Measurements from ENCODE around the gene ZNF799. TPM values are rescaled to one million over a fixed set of nuclear protein-coding genes. Genes with fewer than 3 reads are reported as not detected.
A peak's percentile ranks its signal among the peaks of the same experiment; 100 is the strongest.
"Not testable (repeated sequence)": the region's sequence is repeated elsewhere in the genome, so short reads cannot be mapped to it uniquely, and the experiment has no call there.

Gene ZNF799
- total and polyA plus RNA-seq, 2 donors: 7.3 to 8.0 TPM

DNA sequence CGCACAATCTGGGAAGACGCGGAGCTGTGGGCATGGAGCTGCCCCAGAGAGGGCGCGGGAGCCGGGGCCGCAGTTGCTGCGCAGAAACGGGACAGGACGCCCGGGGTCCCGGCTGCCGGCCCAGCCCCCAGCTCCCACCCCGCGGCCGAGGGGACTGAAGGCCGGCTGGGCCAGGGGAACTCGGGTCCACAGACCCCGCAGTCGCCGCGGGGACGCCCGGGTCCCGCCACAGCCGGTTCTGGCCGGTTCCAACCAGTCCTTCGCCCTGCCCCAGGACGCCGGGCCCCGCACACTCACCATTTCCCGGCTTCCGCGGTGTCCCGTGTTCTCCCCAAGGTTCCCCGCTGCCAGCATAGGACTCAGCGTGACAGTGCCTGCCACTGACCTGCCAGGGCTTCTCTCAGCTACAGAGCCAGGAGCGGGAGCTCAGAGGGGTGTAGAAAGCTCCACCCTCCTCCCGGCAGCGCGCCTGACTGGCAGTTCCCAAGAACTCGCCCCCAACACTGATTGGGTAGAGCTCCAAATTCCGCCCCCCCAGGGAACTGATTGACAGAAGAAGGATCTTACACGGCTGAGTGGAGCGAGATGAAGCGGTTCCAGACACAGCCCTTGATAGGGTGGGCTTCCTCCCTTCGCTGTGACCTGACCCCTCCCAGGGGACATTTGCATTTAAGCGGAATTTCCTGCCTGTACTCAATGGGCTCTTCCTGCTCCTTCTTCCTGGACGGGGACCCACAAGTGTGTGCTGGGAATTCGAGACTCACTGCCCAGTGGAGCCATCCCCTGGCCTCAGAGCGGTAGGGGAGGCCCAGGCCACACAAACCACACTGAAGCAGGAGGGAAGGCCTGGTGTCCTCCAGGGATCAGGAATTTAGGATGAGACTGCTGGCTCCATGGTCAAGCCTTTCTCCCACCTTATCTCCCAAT is 35.6 kb downstream of the ZNF799 start, which contains the start of gene ZNF442:
Gene ZNF442 (minus strand): TSS at position 448 of the 927 bp plus-strand sequence. CDS start 2,052 bp downstream, outside the sequence.
- H3K9me3 ChIP-seq (ENCODE audit: control insufficient read depth in 2 of 2, insufficient read depth in 1 of 2, low read length in 1 of 2): peaks cover 0 to 8% of the 10 kb centered on the region in 2 donors
- H3K27ac ChIP-seq (ENCODE audit: low read depth in 1 of 2, low read length in 1 of 2): peak within 1 kb of the TSS; percentile 61 to 72
- H3K4me1 ChIP-seq (ENCODE audit: control insufficient read depth in 2 of 2, insufficient read depth in 2 of 2, low read length in 2 of 2): peaks cover 2 to 13% of the 10 kb centered on the region in 2 donors
- no peaks in the 10 kb centered on the region for H3K36me3 ChIP-seq (ENCODE audit: control insufficient read depth in 2 of 2, insufficient read depth in 2 of 2, low read length in 1 of 2)
- peak; percentile 73 to 96 (median 90) for DNase-seq (ENCODE audit: low read depth in 6 of 9, low spot score in 9 of 9)
- WGBS: under 1% methylated on average over 51 of the region's 51 CpGs
- H3K27me3 ChIP-seq (ENCODE audit: control insufficient read depth in 2 of 2, insufficient read depth in 1 of 2, low read length in 1 of 2): peaks cover 0 to 9% of the 10 kb centered on the region in 2 donors
- H3K4me3 ChIP-seq (ENCODE audit: low read length in 2 of 2): peak within 1 kb of the TSS; percentile 71 to 74

DNA sequence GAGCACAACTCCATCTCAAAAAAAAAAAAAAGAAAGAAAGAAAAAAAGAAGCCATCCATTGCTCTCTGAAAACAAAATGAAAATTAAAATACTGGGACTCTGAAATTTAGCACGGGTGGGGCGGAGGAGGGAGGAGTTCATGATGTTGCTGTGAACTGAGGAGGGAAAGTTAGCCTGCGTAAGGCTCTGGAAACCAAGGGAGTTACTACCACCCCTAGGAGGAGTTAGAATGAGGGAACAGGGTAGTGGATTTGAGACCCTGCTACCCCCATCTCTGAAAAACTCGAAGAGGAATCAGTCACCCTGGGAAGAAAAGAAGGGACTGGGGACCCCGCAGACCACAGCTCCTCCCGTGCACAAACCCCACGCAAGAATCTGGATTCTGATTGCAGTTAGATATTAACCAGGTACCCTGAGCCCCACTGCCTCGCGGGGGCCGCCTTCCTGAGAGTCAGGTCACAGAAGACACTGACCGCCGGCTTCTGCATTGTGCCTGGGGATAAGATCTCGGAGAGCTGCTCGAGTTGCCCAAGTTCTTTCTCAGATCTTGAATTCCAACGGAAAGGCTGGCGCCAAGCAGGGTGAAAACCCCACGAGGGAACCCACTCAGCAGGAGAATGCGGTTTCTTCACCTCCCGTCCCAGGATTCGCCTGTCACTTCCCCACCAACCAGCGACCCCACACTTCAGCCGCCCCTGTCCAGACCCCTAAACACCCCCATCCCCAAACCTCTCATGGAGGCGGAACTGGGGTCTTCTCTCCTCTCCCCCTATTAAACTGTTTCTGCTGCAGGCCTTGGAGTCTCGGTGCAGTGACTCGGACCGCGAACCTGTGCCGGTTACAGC is 36.5 kb downstream of the ZNF799 start:
- WGBS: 11% methylated on average over 28 of the region's 28 CpGs
- peak in 6 of 9 donors; percentile 3 to 24 (median 6) for DNase-seq (ENCODE audit: low read depth in 6 of 9, low spot score in 9 of 9)
- peak overlapping the region; percentile 71 to 74 for H3K4me3 ChIP-seq (ENCODE audit: low read length in 2 of 2)
- peaks cover 0 to 8% of the 10 kb centered on the region in 2 donors for H3K9me3 ChIP-seq (ENCODE audit: control insufficient read depth in 2 of 2, insufficient read depth in 1 of 2, low read length in 1 of 2)
- H3K27me3 ChIP-seq (ENCODE audit: control insufficient read depth in 2 of 2, insufficient read depth in 1 of 2, low read length in 1 of 2): peaks cover 0 to 9% of the 10 kb centered on the region in 2 donors
- H3K27ac ChIP-seq (ENCODE audit: low read depth in 1 of 2, low read length in 1 of 2): peak overlapping the region in 1 of 2 donors; percentile 60
- H3K36me3 ChIP-seq (ENCODE audit: control insufficient read depth in 2 of 2, insufficient read depth in 2 of 2, low read length in 1 of 2): no peaks in the 10 kb centered on the region
- peaks cover 2 to 13% of the 10 kb centered on the region in 2 donors for H3K4me1 ChIP-seq (ENCODE audit: control insufficient read depth in 2 of 2, insufficient read depth in 2 of 2, low read length in 2 of 2)

DNA sequence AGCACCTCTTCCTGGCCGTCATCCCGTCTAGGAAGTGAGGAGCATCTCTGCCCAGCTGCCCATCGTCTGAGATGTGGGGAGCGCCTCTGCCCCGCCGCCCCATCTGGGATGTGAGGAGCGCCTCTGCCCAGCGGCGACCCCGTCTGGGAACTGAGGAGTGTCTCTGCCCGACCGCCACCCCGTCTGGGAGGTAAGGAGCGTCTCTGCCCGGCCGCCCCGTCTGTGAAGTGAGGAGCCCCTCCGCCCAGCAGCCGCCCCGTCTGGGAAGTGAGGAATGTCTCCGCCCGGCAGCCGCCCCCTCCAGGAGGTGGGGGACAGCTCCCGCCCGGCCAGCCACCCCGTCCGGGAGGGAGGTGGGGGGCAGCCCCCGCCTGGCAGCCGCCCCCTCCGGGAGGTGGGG is 38.8 kb downstream of the ZNF799 start:
- not testable (repeated sequence) for H3K4me3 ChIP-seq (ENCODE audit: low read length in 2 of 2); H3K27ac ChIP-seq (ENCODE audit: low read depth in 1 of 2, low read length in 1 of 2); H3K36me3 ChIP-seq (ENCODE audit: control insufficient read depth in 2 of 2, insufficient read depth in 2 of 2, low read length in 1 of 2); H3K9me3 ChIP-seq (ENCODE audit: control insufficient read depth in 2 of 2, insufficient read depth in 1 of 2, low read length in 1 of 2); DNase-seq (ENCODE audit: low read depth in 6 of 9, low spot score in 9 of 9); H3K27me3 ChIP-seq (ENCODE audit: control insufficient read depth in 2 of 2, insufficient read depth in 1 of 2, low read length in 1 of 2)
- peaks cover 2 to 13% of the 10 kb centered on the region in 2 donors for H3K4me1 ChIP-seq (ENCODE audit: control insufficient read depth in 2 of 2, insufficient read depth in 2 of 2, low read length in 2 of 2)
- 97% methylated on average over 30 of the region's 30 CpGs for WGBS

DNA sequence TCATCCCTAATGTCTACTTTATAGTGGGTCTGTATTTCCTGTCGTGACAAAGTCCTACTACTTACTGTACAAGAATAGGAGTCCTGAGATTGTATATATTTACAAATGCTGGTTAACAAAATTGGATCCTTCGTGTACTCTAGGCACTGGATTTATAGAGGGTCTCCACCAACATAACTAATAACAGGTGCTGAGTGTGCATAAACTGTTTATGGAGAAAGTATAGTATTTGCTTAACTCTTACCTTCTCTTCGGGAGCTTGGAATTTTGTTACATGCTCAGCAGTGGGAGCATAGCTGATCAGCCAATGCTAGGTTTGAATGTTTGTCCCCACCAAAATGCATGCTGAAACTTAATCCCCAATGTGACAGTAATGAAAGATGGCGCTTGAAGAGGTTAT is 47.7 kb downstream of the ZNF799 start:
- no peak for DNase-seq (ENCODE audit: low read depth in 6 of 9, low spot score in 9 of 9)
- H3K4me1 ChIP-seq (ENCODE audit: control insufficient read depth in 2 of 2, insufficient read depth in 2 of 2, low read length in 2 of 2): no peaks in the 10 kb centered on the region
- no peaks in the 10 kb centered on the region for H3K27me3 ChIP-seq (ENCODE audit: control insufficient read depth in 2 of 2, insufficient read depth in 1 of 2, low read length in 1 of 2)
- WGBS: 93% methylated on average over 4 of the region's 4 CpGs
- H3K4me3 ChIP-seq (ENCODE audit: low read length in 2 of 2): no peak overlapping the region
- no peak overlapping the region for H3K27ac ChIP-seq (ENCODE audit: low read depth in 1 of 2, low read length in 1 of 2)
- peaks cover 5 to 8% of the 10 kb centered on the region in 2 donors for H3K36me3 ChIP-seq (ENCODE audit: control insufficient read depth in 2 of 2, insufficient read depth in 2 of 2, low read length in 1 of 2)
- peaks cover 0 to 30% of the 10 kb centered on the region in 2 donors for H3K9me3 ChIP-seq (ENCODE audit: control insufficient read depth in 2 of 2, insufficient read depth in 1 of 2, low read length in 1 of 2)

DNA sequence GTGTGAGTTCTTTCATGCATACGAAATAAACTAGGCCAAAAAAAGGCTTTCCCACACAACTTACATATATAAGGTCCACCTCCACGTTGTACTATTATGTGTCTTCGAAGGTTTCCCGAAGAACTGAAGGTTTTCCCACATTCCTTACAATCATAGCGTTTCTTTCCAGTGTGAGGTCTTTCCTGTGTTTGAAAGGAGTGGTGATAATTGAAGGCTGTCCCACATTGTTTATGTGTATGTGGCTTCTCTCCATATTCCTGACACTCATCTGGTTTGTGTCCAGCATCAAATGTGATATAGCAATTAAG is 50.2 kb downstream of the ZNF799 start:
- H3K27me3 ChIP-seq (ENCODE audit: control insufficient read depth in 2 of 2, insufficient read depth in 1 of 2, low read length in 1 of 2): no peaks in the 10 kb centered on the region
- peaks cover 0 to 26% of the 10 kb centered on the region in 2 donors for H3K9me3 ChIP-seq (ENCODE audit: control insufficient read depth in 2 of 2, insufficient read depth in 1 of 2, low read length in 1 of 2)
- WGBS: 96% methylated on average over 5 of the region's 5 CpGs
- H3K27ac ChIP-seq (ENCODE audit: low read depth in 1 of 2, low read length in 1 of 2): no peak overlapping the region
- no peak overlapping the region for H3K4me3 ChIP-seq (ENCODE audit: low read length in 2 of 2)
- no peak for DNase-seq (ENCODE audit: low read depth in 6 of 9, low spot score in 9 of 9)
- no peaks in the 10 kb centered on the region for H3K4me1 ChIP-seq (ENCODE audit: control insufficient read depth in 2 of 2, insufficient read depth in 2 of 2, low read length in 2 of 2)
- peaks cover 5 to 8% of the 10 kb centered on the region in 2 donors for H3K36me3 ChIP-seq (ENCODE audit: control insufficient read depth in 2 of 2, insufficient read depth in 2 of 2, low read length in 1 of 2)

DNA sequence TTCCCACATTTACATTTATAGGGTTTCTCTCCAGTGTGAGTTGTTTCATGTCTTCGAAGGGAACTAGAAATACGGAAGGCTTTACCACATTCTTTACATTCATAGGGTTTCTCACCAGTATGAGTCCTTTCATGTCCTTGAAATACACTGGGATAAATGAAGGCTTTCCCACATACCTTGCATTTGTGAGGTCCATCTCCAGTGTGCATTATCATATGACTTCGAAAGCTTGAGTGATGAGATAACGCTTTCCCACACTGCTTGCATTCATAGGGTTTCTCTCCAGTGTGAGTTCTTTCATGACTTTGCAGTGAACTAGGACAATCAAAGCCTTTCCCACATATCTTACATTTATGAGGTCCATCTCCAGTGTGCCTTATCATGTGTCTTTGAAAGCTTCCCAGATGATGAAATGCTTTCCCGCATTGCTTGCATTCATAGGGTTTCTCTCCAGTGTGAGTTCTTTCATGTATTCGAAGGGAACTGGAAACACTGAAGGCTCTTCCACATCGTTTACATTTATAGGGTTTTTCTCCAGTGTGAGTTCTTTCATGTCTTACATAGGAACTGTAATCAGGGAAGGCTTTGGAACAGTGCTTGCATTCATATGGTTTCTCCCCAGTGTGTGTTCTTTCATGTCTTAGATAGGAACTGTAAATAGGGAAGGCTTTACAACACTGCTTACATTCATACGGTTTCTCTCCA is 50.7 kb downstream of the ZNF799 start:
- 97% methylated on average over 8 of the region's 8 CpGs for WGBS
- Histone ChIP-seq H3K36me3 (ENCODE audit: control insufficient read depth in 2 of 2, insufficient read depth in 2 of 2, low read length in 1 of 2) (peaks cover 5 to 8% of the 10 kb centered on the region in 2 donors), H3K27ac (ENCODE audit: low read depth in 1 of 2, low read length in 1 of 2) (no peak overlapping the region), H3K27me3 (ENCODE audit: control insufficient read depth in 2 of 2, insufficient read depth in 1 of 2, low read length in 1 of 2) (no peaks in the 10 kb centered on the region), H3K4me3 (ENCODE audit: low read length in 2 of 2) (no peak overlapping the region), H3K9me3 (ENCODE audit: control insufficient read depth in 2 of 2, insufficient read depth in 1 of 2, low read length in 1 of 2) (peaks cover 0 to 23% of the 10 kb centered on the region in 2 donors), H3K4me1 (ENCODE audit: control insufficient read depth in 2 of 2, insufficient read depth in 2 of 2, low read length in 2 of 2) (no peaks in the 10 kb centered on the region)
- DNase-seq (ENCODE audit: low read depth in 6 of 9, low spot score in 9 of 9): no peak

DNA sequence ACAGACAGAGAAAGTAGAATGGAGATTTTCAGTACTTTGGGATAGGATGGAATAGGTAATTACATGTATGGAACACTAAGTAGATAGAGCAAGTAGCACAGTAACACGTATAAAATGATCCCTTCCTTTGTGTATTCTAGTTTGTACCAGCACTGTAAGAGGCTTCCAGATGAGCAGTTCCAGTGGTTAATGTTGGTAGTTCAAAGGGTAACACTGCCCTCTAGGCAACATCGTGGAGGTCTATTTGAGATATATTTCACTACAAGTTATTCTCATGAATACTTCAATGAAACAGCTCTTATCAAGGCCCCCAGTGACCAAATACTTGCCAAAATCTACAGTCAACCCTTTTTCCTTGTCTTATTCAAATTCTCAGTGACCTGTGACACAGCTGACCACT is 54.2 kb downstream of the ZNF799 start:
- Histone ChIP-seq H3K27ac (ENCODE audit: low read depth in 1 of 2, low read length in 1 of 2) (no peak overlapping the region), H3K4me1 (ENCODE audit: control insufficient read depth in 2 of 2, insufficient read depth in 2 of 2, low read length in 2 of 2) (no peaks in the 10 kb centered on the region), H3K36me3 (ENCODE audit: control insufficient read depth in 2 of 2, insufficient read depth in 2 of 2, low read length in 1 of 2) (peaks cover 5 to 8% of the 10 kb centered on the region in 2 donors), H3K9me3 (ENCODE audit: control insufficient read depth in 2 of 2, insufficient read depth in 1 of 2, low read length in 1 of 2) (peaks cover 0 to 12% of the 10 kb centered on the region in 2 donors), H3K27me3 (ENCODE audit: control insufficient read depth in 2 of 2, insufficient read depth in 1 of 2, low read length in 1 of 2) (no peaks in the 10 kb centered on the region), H3K4me3 (ENCODE audit: low read length in 2 of 2) (no peak overlapping the region)
- DNase-seq (ENCODE audit: low read depth in 6 of 9, low spot score in 9 of 9): no peak
- 79% methylated on average over 2 of the region's 2 CpGs for WGBS

DNA sequence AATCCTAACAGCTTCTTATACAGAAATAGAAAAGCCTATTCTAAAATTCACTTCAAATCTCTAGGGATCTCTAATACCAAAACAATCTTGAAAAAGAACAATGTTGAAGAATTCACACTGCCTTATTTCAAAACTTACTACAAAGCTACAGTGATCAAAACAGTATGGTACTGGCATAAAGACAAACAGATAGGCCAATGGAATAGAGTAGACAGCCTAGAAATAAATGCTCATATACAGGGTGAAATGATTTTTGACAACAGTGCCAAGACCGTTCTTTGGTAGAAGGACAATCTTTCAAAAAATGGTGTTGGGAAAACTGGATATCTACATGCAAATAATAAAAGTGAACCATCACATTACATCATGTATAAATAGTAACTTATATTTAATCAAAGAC is 55.9 kb downstream of the ZNF799 start:
- Histone ChIP-seq H3K27ac (ENCODE audit: low read depth in 1 of 2, low read length in 1 of 2) (no peak overlapping the region), H3K36me3 (ENCODE audit: control insufficient read depth in 2 of 2, insufficient read depth in 2 of 2, low read length in 1 of 2) (peaks cover 0 to under 1% of the 10 kb centered on the region in 2 donors), H3K9me3 (ENCODE audit: control insufficient read depth in 2 of 2, insufficient read depth in 1 of 2, low read length in 1 of 2) (peaks cover 0 to 11% of the 10 kb centered on the region in 2 donors), H3K27me3 (ENCODE audit: control insufficient read depth in 2 of 2, insufficient read depth in 1 of 2, low read length in 1 of 2) (no peaks in the 10 kb centered on the region), H3K4me3 (ENCODE audit: low read length in 2 of 2) (no peak overlapping the region), H3K4me1 (ENCODE audit: control insufficient read depth in 2 of 2, insufficient read depth in 2 of 2, low read length in 2 of 2) (no peaks in the 10 kb centered on the region)
- no peak for DNase-seq (ENCODE audit: low read depth in 6 of 9, low spot score in 9 of 9)
- 99% methylated on average over 1 of the region's 1 CpG for WGBS

All from thymus (tissue), 11 donors.